SU-DHL-6 (cell line): ENCODE measurements around the gene PDE4B.
"Not testable (repeated sequence)": the region's sequence is repeated elsewhere in the genome, so short reads cannot be mapped to it uniquely, and the experiment has no call there.

Source experiments
- H2AFZ ChIP-seq: fragments of 200-600 bp; sonication (generic); 2 replicates; pipeline ENCODE4 v1.6.1; 2014; ENCODE audit warnings: low read depth, mild to moderate bottlenecking, moderate library complexity, mixed read lengths, antibody characterized with exemption, low read length; ENCODE audit not compliant: severe bottlenecking
- H3F3A ChIP-seq: fragments of 200-600 bp; shearing (Covaris generic); 2 replicates; pipeline ENCODE4 v1.6.0; 2016; ENCODE audit warnings: antibody characterized with exemption, mild to moderate bottlenecking; ENCODE audit not compliant: insufficient read depth
- H3K27ac ChIP-seq: fragments of 200-600 bp; sonication (generic); 2 replicates; pipeline ENCODE4 v1.5.1; 2016; ENCODE audit warnings: low read depth, mild to moderate bottlenecking, low read length, moderate library complexity, mixed read lengths
- H3K27me3 ChIP-seq: fragments of 200-600 bp; sonication (generic), shearing (Covaris generic); 2 replicates; pipeline ENCODE4 v1.6.0; 2014; ENCODE audit warnings: mild to moderate bottlenecking, low read length
- H3K36me3 ChIP-seq: fragments of 200-600 bp; sonication (generic); 2 replicates; pipeline ENCODE4 v1.6.1; 2014; ENCODE audit warnings: mild to moderate bottlenecking, low read length, mixed read lengths
- H3K4me2 ChIP-seq: fragments of 300-600, 200-600 bp; shearing (Covaris generic), sonication (generic); 2 replicates; pipeline ENCODE4 v1.6.0; 2014; ENCODE audit warnings: low read length, low read depth, mild to moderate bottlenecking; ENCODE audit not compliant: poor library complexity, severe bottlenecking
- H3K4me3 ChIP-seq: fragments of 200-600 bp; sonication (generic); 2 replicates; pipeline ENCODE4 v1.5.1; 2014; ENCODE audit warnings: antibody characterized with exemption, low read length, mild to moderate bottlenecking, mixed read lengths; ENCODE audit not compliant: insufficient read depth, poor library complexity, severe bottlenecking
- H3K79me2 ChIP-seq: fragments of 200-600 bp; sonication (generic); 2 replicates; pipeline ENCODE4 v1.6.1; 2014; ENCODE audit warnings: mild to moderate bottlenecking, low read length, moderate library complexity; ENCODE audit not compliant: insufficient read depth
- H3K9ac ChIP-seq: fragments of 200-600 bp; sonication (generic); 2 replicates; pipeline ENCODE4 v1.7.0; 2014; ENCODE audit warnings: mild to moderate bottlenecking, low read length
- H3K9me2 ChIP-seq: fragments of 200-600 bp; sonication (generic); replicated peaks from 2 replicates; pipeline ENCODE4 v1.6.1; 2014; ENCODE audit warnings: low read length; ENCODE audit not compliant: insufficient read depth
- H3K9me3 ChIP-seq: fragments of 200-600 bp; sonication (generic); 2 replicates; pipeline ENCODE4 v1.6.1; 2014; ENCODE audit warnings: low read length, mixed read lengths; ENCODE audit not compliant: insufficient read depth
- H4K20me1 ChIP-seq: fragments of 200-600 bp; sonication (generic); 2 replicates; pipeline ENCODE4 v1.6.1; 2014; ENCODE audit warnings: low read depth, mild to moderate bottlenecking, antibody characterized with exemption, low read length, moderate library complexity, mixed read lengths
- CTCF ChIP-seq: fragments of 200-600 bp; sonication (generic); IDR thresholded peaks from one replicate; pipeline ENCODE4 v1.5.1; 2017; ENCODE audit warnings: antibody characterized with exemption, mild to moderate bottlenecking, low read length, moderate library complexity; ENCODE audit not compliant: insufficient read depth, poor library complexity, severe bottlenecking
- EZH2phosphoT487 ChIP-seq: fragments of 200-600 bp; sonication (generic), shearing (Covaris generic); conservative IDR thresholded peaks from 2 replicates; pipeline ENCODE4 v1.6.1; 2018; ENCODE audit warnings: mild to moderate bottlenecking, antibody characterized with exemption, low read length, moderate library complexity, mixed read lengths

Gene PDE4B

GRCh38 chr1:66088787-66089186, 296.1 kb downstream of the PDE4B start:
- no peak overlapping the region for H3K27ac ChIP-seq
- TF ChIP-seq CTCF (no peak), EZH2phosphoT487 (no peak)
- no peaks in the 10 kb centered on the region for H3K9me2 ChIP-seq
- H3K9ac ChIP-seq: no peak overlapping the region
- no peak overlapping the region for H2AFZ ChIP-seq
- no peak overlapping the region for H3K4me2 ChIP-seq
- H3K79me2 ChIP-seq: no peaks in the 10 kb centered on the region
- no peaks in the 10 kb centered on the region for H4K20me1 ChIP-seq
- no peaks in the 10 kb centered on the region for H3K27me3 ChIP-seq
- H3K4me3 ChIP-seq: no peak overlapping the region
- no peaks in the 10 kb centered on the region for H3F3A ChIP-seq
- H3K9me3 ChIP-seq: no peaks in the 10 kb centered on the region
- no peaks in the 10 kb centered on the region for H3K36me3 ChIP-seq

GRCh38 chr1:66090859-66091457, 298.3 kb downstream of the PDE4B start:
- TF ChIP-seq CTCF (no peak), EZH2phosphoT487 (no peak)
- no peak overlapping the region for H3K4me2 ChIP-seq

GRCh38 chr1:66095190-66095589, 302.5 kb downstream of the PDE4B start:
- no peaks in the 10 kb centered on the region for H3K9me3 ChIP-seq
- TF ChIP-seq CTCF (no peak), EZH2phosphoT487 (no peak)
- H2AFZ ChIP-seq: no peak overlapping the region

More at GRCh38 chr1:66090859-66091457, 298.3 kb downstream of the PDE4B start:
- Histone ChIP-seq H3K79me2 (no peaks in the 10 kb centered on the region), H3K9ac (no peak overlapping the region), H4K20me1 (no peaks in the 10 kb centered on the region), H3K9me2 (no peaks in the 10 kb centered on the region), H3K27ac (no peak overlapping the region), H3F3A (no peaks in the 10 kb centered on the region), H2AFZ (no peak overlapping the region), H3K36me3 (no peaks in the 10 kb centered on the region), H3K27me3 (no peaks in the 10 kb centered on the region), H3K9me3 (no peaks in the 10 kb centered on the region), H3K4me3 (no peak overlapping the region)

GRCh38 chr1:66100959-66101358, 308.3 kb downstream of the PDE4B start:
- H2AFZ ChIP-seq, H3K9ac ChIP-seq, H3K4me3 ChIP-seq, H3K9me2 ChIP-seq, H3K36me3 ChIP-seq, H4K20me1 ChIP-seq, H3F3A ChIP-seq, H3K79me2 ChIP-seq, H3K27ac ChIP-seq, H3K27me3 ChIP-seq, H3K9me3 ChIP-seq, H3K4me2 ChIP-seq: not testable (repeated sequence)

More at GRCh38 chr1:66095190-66095589, 302.5 kb downstream of the PDE4B start:
- no peaks in the 10 kb centered on the region for H3K79me2 ChIP-seq
- no peak overlapping the region for H3K4me3 ChIP-seq
- H3K27me3 ChIP-seq: no peaks in the 10 kb centered on the region
- H3K9ac ChIP-seq: no peak overlapping the region
- no peak overlapping the region for H3K27ac ChIP-seq
- H3K36me3 ChIP-seq: no peaks in the 10 kb centered on the region
- H3K9me2 ChIP-seq: no peaks in the 10 kb centered on the region
- H4K20me1 ChIP-seq: no peaks in the 10 kb centered on the region
- no peak overlapping the region for H3K4me2 ChIP-seq
- H3F3A ChIP-seq: no peaks in the 10 kb centered on the region

GRCh38 chr1:66104076-66104475, 311.4 kb downstream of the PDE4B start:
- not testable (repeated sequence) for H3K36me3 ChIP-seq, H3F3A ChIP-seq, H3K27ac ChIP-seq, H3K4me3 ChIP-seq, H3K79me2 ChIP-seq, H2AFZ ChIP-seq, H3K9me3 ChIP-seq, H3K9me2 ChIP-seq, H3K27me3 ChIP-seq, H4K20me1 ChIP-seq, H3K9ac ChIP-seq, H3K4me2 ChIP-seq
